Panc1 (cell line): ENCODE data around the gene ZNF76. TPM values are rescaled to one million over a fixed set of nuclear protein-coding genes. Genes with fewer than 3 reads are reported as not detected.

Experiments
- ATAC-seq: fragments of 200-7000 bp; cut with Tn5 transposase; 2 replicates; pipeline ENCODE4 v1.9.1; 2020; ENCODE audit warnings: mild to moderate bottlenecking, moderate library complexity
- BruUV-seq: library from RNA; stranded (reverse); fragments of 400-500 nt; replicated peaks from 2 replicates; lab custom pipeline; 2021; lab: Mats Ljungman, UMichigan
- CTCF ChIA-PET: fragments of 300-600 bp; sonication (Branson Sonifier 250); formaldehyde crosslinking; loops from one replicate; lab custom pipeline; 2022; ENCODE audit warnings: antibody characterized with exemption; lab: Charles Lee
- POLR2A ChIA-PET: fragments of 300-600 bp; sonication (Branson Sonifier 250); formaldehyde crosslinking; loops from one replicate; lab custom pipeline; 2022; ENCODE audit warnings: antibody characterized with exemption; lab: Charles Lee
- DNase-seq: peaks from one replicate; pipeline ENCODE4 v3.0.0-alpha.2; 2010; ENCODE audit warnings: low read depth, low spot score
- H3K27ac ChIP-seq: 2 replicates; pipeline ENCODE4 v1.5.1; 2011; ENCODE audit warnings: mild to moderate bottlenecking, low read length, inconsistent platforms
- H3K27me3 ChIP-seq: fragments of 200-500 bp; sonication (Bioruptor generic); 2 replicates; pipeline ENCODE4 v1.6.0; 2014; ENCODE audit warnings: low read length, inconsistent platforms; ENCODE audit not compliant: control insufficient read depth, insufficient read depth
- H3K36me3 ChIP-seq: fragments of 200-500 bp; sonication (Bioruptor generic); 2 replicates; pipeline ENCODE4 v1.5.1; 2014; ENCODE audit warnings: inconsistent platforms, mild to moderate bottlenecking, low read length, moderate library complexity; ENCODE audit not compliant: control insufficient read depth, insufficient read depth
- H3K4me1 ChIP-seq: 2 replicates; pipeline ENCODE4 v1.5.1; 2011; ENCODE audit warnings: inconsistent platforms, mild to moderate bottlenecking, low read length, moderate library complexity; ENCODE audit not compliant: control insufficient read depth, insufficient read depth
- H3K4me3 ChIP-seq, 2 experiments: 2 replicates each; pipeline ENCODE4 v1.5.1; 2011 to 2012; ENCODE audit warnings: low read depth in 2 of 2, low read length in 2 of 2, mild to moderate bottlenecking in 2 of 2, inconsistent platforms in 1 of 2, moderate library complexity in 1 of 2
- H3K9me3 ChIP-seq: fragments of 200-500 bp; sonication (Bioruptor generic); 2 replicates; pipeline ENCODE4 v1.5.1; 2014; ENCODE audit warnings: low read depth, mild to moderate bottlenecking, inconsistent platforms, low read length, moderate library complexity; ENCODE audit not compliant: control insufficient read depth, insufficient read depth
- CTCF ChIP-seq: fragments of 450-650 bp; IDR thresholded peaks from 2 replicates; pipeline ENCODE4 v1.5.1; 2017; ENCODE audit warnings: mild to moderate bottlenecking
- POLR2AphosphoS5 ChIP-seq: IDR thresholded peaks from 2 replicates; pipeline ENCODE4 v1.6.1; 2012; ENCODE audit warnings: mild to moderate bottlenecking, low read depth, low read length, moderate library complexity
- REST ChIP-seq, 2 experiments: IDR thresholded peaks; 2 replicates each; pipeline ENCODE4 v1.6.1; 2011 to 2012; ENCODE audit warnings: low read depth in 2 of 2, control low read depth in 1 of 2, low read length in 1 of 2, mild to moderate bottlenecking in 1 of 2, moderate library complexity in 1 of 2; ENCODE audit not compliant: insufficient read depth in 1 of 2
- SIN3A ChIP-seq: IDR thresholded peaks from 2 replicates; pipeline ENCODE4 v1.6.1; 2012; ENCODE audit warnings: low read depth, mild to moderate bottlenecking, low read length, moderate library complexity, borderline replicate concordance; ENCODE audit not compliant: insufficient read depth
- TCF7L2 ChIP-seq: IDR thresholded peaks from 2 replicates; pipeline ENCODE4 v1.6.1; 2011; ENCODE audit warnings: mild to moderate bottlenecking, low read depth, low read length, inconsistent platforms
- in situ Hi-C: cut with HindIII; loops from 2 replicates; pipeline ENCODE4 v1.10.0; 2016; ENCODE audit warnings: low sequenced_read_pairs, low pct_unique_long_range_greater_than_20kb
- intact Hi-C: fragments of 100-400 bp; cut with micrococcal nuclease; formaldehyde crosslinking; loops from one replicate; pipeline ENCODE4 v1.10.0; 2022; ENCODE audit not compliant: unreplicated experiment
- total RNA-seq: library from RNA; stranded (reverse); gene quantifications from one replicate; pipeline ENCODE4 v1.2.1, GENCODE V29; 2021; ENCODE audit not compliant: unreplicated experiment

The ZNF76 gene
- total RNA-seq, 1 experiment from 2014 or later, result 41.5 TPM

- POLR2A ChIA-PET, result no interaction called here
- no peak overlapping the region for H3K4me3 ChIP-seq
Measured at GRCh38 chr6:35288834-35289233, 29.3 kb downstream of the ZNF76 start.

GRCh38 chr6:35291491-35291890, 32.0 kb downstream of the ZNF76 start:
- no TSS peak for BruUV-seq
- no peak overlapping the region for H3K4me3 ChIP-seq
- intact Hi-C loops (no loop called here), in situ Hi-C loops (no loop called here)
- peaks cover 4% of the 10 kb centered on the region; the same call in 1 of the 2 replicates for H3K36me3 ChIP-seq
- CTCF ChIA-PET, result interaction anchor here (0.6 kb wide), 1 partner anchor 165 kb away, joined by 3 read pairs; no protein-coding TSS in a partner anchor
- ATAC-seq, result no peak
- no peaks in the 10 kb centered on the region for H3K4me1 ChIP-seq
- no peaks in the 10 kb centered on the region for H3K27me3 ChIP-seq
- no peak for DNase-seq
- no peak overlapping the region for H3K27ac ChIP-seq
- POLR2A ChIA-PET, result no interaction called here
- no peaks in the 10 kb centered on the region for H3K9me3 ChIP-seq
- TF ChIP-seq CTCF (no peak), REST (IDR thresholded peaks at IDR 0.05; ENCODE audit: insufficient read depth in 1 of 2, low read depth in 2 of 2, low read length in 1 of 2) (no peak), POLR2AphosphoS5 (no peak), TCF7L2 (no peak), SIN3A (no peak)

More at GRCh38 chr6:35288834-35289233, 29.3 kb downstream of the ZNF76 start:
- ATAC-seq (no peak), DNase-seq (no peak)
- intact Hi-C loops (no loop called here), in situ Hi-C loops (no loop called here)
- Histone ChIP-seq H3K4me1 (no peaks in the 10 kb centered on the region), H3K27ac (no peak overlapping the region), H3K36me3 (peaks cover 6% of the 10 kb centered on the region; the same call in 1 of the 2 replicates), H3K27me3 (no peaks in the 10 kb centered on the region), H3K9me3 (no peaks in the 10 kb centered on the region)
- CTCF ChIA-PET, result interaction anchor here (0.7 kb wide), 1 partner anchor 141 kb away, joined by 3 read pairs; no protein-coding TSS in a partner anchor
- no peak for TF ChIP-seq POLR2AphosphoS5
- no peak for TF ChIP-seq TCF7L2
- no peak for TF ChIP-seq CTCF
- no peak for TF ChIP-seq REST (IDR thresholded peaks at IDR 0.05; ENCODE audit: insufficient read depth in 1 of 2, low read depth in 2 of 2, low read length in 1 of 2)
- TF ChIP-seq SIN3A, result no peak
- TSS peak; percentile 48 for BruUV-seq
